MCF 10A (cell line): ENCODE data around the gene ZMIZ1. TPM values are rescaled to one million over a fixed set of nuclear protein-coding genes. Genes with fewer than 3 reads are reported as not detected.

Experiments
- BruUV-seq: library from RNA; stranded (reverse); fragments of 400-500 nt; replicated peaks from 2 replicates; lab custom pipeline; 2021; lab: Mats Ljungman, UMichigan
- CTCF ChIA-PET: fragments of 300-600 bp; sonication (Branson Sonifier 250); formaldehyde crosslinking; extraction: SDS; loops from one replicate; lab custom pipeline; 2021; ENCODE audit warnings: antibody characterized with exemption, inconsistent platforms; lab: Yijun Ruan, JAX
- POLR2A ChIA-PET: fragments of 300-600, 350-650 bp; sonication (Branson Sonifier 250); formaldehyde crosslinking; extraction: SDS; loops from one replicate; lab custom pipeline; 2020; ENCODE audit warnings: antibody characterized with exemption, inconsistent platforms; lab: Yijun Ruan, JAX
- DNase-seq: peaks from one replicate; pipeline ENCODE4 v3.0.0-alpha.2; 2018; ENCODE audit not compliant: unreplicated experiment
- H3K27ac Mint-ChIP-seq: one replicate; pipeline ENCODE4 v1.8.0; 2022; ENCODE audit warnings: mild to moderate bottlenecking, low read depth, mixed read lengths; ENCODE audit not compliant: unreplicated experiment
- H3K27me3 Mint-ChIP-seq: one replicate; pipeline ENCODE4 v1.8.0; 2022; ENCODE audit warnings: mixed read lengths; ENCODE audit not compliant: insufficient read depth, unreplicated experiment
- H3K36me3 Mint-ChIP-seq: one replicate; pipeline ENCODE4 v1.8.0; 2022; ENCODE audit warnings: mild to moderate bottlenecking, moderate library complexity, mixed read lengths; ENCODE audit not compliant: insufficient read depth, unreplicated experiment
- H3K4me1 Mint-ChIP-seq: one replicate; pipeline ENCODE4 v1.8.0; 2022; ENCODE audit warnings: mixed read lengths; ENCODE audit not compliant: insufficient read depth, unreplicated experiment
- H3K4me3 Mint-ChIP-seq: one replicate; pipeline ENCODE4 v1.8.0; 2022; ENCODE audit warnings: mild to moderate bottlenecking, moderate library complexity, mixed read lengths; ENCODE audit not compliant: unreplicated experiment
- H3K9me3 Mint-ChIP-seq: one replicate; pipeline ENCODE4 v1.8.0; 2022; ENCODE audit warnings: mixed read lengths; ENCODE audit not compliant: unreplicated experiment
- intact Hi-C: fragments of 100-400 bp; cut with micrococcal nuclease; formaldehyde crosslinking; loops from 2 replicates; pipeline ENCODE4 v1.14.1; 2022
- total RNA-seq: library from RNA; stranded (reverse); gene quantifications from 2 replicates; pipeline ENCODE4 v1.2.3, GENCODE V29; 2022
- TF ChIP-seq, protein P1 (sequence below): fragments of 200-600 bp; IDR thresholded peaks from one replicate; pipeline ENCODE4 v1.8.0; 2022; ENCODE audit warnings: antibody characterized with exemption, mild to moderate bottlenecking; ENCODE audit not compliant: unreplicated experiment

Gene ZMIZ1
- total RNA-seq, 1 experiment from 2014 or later = 15.5 TPM

DNA sequence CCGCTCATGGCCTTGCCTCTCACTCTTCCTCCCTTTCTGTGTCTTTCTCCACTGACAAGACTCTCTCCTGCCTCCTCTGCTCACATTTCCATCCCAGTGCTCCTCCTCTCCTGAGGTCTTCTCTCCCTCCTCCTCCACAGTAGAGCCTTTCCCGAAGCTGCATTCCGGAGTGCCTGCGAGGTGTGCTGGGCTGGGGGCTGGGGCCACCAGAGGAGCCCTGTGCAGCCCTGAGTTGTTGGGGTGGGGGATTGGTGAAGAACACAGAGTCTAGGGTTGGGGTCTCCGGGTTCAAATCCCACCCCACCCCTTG is 76.4 kb downstream of the ZMIZ1 start:
- H3K27me3 Mint-ChIP-seq = no peaks in the 10 kb centered on the region
- intact Hi-C loops = loop anchor here (5.0 kb wide), 1 partner anchor 33 kb away; no protein-coding TSS in a partner anchor
- CTCF ChIA-PET = interaction anchor here (1.2 kb wide), 1 partner anchor 50 kb away, joined by 6 read pairs; no protein-coding TSS in a partner anchor
- peaks cover 33% of the 10 kb centered on the region for H3K4me1 Mint-ChIP-seq
- POLR2A ChIA-PET = no interaction called here
- no peaks in the 10 kb centered on the region for H3K9me3 Mint-ChIP-seq
- no TSS peak for BruUV-seq
- H3K27ac Mint-ChIP-seq = no peak overlapping the region
- no peak overlapping the region for H3K4me3 Mint-ChIP-seq
- DNase-seq = no peak
- peaks cover 18% of the 10 kb centered on the region for H3K36me3 Mint-ChIP-seq
- TF ChIP-seq, protein P1, sequence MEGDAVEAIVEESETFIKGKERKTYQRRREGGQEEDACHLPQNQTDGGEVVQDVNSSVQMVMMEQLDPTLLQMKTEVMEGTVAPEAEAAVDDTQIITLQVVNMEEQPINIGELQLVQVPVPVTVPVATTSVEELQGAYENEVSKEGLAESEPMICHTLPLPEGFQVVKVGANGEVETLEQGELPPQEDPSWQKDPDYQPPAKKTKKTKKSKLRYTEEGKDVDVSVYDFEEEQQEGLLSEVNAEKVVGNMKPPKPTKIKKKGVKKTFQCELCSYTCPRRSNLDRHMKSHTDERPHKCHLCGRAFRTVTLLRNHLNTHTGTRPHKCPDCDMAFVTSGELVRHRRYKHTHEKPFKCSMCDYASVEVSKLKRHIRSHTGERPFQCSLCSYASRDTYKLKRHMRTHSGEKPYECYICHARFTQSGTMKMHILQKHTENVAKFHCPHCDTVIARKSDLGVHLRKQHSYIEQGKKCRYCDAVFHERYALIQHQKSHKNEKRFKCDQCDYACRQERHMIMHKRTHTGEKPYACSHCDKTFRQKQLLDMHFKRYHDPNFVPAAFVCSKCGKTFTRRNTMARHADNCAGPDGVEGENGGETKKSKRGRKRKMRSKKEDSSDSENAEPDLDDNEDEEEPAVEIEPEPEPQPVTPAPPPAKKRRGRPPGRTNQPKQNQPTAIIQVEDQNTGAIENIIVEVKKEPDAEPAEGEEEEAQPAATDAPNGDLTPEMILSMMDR = no peak

DNA sequence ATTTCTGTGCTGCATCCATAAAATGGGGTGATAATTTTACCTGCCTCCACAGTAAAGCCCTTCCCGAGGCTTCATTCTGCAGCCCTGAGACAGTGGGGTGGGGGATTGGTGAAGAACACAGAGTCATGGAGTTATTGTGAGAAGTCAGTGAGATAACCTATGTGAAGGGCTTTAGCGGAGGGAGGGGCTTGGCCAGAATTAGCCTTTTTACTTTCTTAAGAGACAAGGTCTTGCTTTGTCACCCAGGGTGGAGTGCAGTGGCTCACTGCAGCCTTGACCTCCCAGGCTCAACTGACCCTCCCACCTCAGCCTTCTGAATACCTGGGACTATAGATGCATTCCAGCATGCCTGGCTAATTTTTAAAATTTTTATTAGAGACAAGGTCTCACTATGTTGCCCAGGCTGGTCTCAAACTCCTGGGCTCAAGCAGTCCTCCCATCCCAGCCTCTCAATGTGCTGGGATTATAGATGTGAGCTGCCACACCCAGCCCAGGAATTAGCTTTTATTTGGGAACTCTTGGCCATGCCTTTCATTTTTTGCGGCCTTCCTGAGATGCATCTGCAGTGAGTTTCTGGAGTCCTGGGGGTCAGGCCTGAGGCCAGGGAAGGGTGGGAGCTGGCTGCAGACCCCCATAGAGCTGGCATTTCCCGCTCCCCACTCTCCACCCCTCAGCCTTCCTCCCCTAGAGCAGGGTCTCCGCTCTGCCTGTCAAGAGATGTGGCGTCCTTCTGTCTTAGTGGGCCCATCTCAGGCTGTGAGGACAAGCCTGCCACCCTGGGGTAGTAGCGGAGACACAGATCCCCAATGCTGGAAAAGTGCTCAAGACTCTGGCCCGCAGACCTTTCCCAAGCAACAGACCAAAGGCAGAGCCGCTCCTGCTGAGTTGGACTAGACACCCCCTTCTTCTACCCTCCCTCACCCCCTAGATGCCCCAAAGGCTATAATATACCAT is 77.0 kb downstream of the ZMIZ1 start:
- peaks cover 18% of the 10 kb centered on the region for H3K36me3 Mint-ChIP-seq
- peaks cover 38% of the 10 kb centered on the region for H3K4me1 Mint-ChIP-seq
- intact Hi-C loops = loop anchor here (5.0 kb wide), 1 partner anchor 33 kb away; no protein-coding TSS in a partner anchor
- H3K27me3 Mint-ChIP-seq = no peaks in the 10 kb centered on the region
- CTCF ChIA-PET = interaction anchor here (0.7 to 1.2 kb wide), 2 partner anchors 17 to 50 kb away, joined by 3 to 6 read pairs; no protein-coding TSS in a partner anchor
- H3K27ac Mint-ChIP-seq = no peak overlapping the region
- no TSS peak for BruUV-seq
- no peaks in the 10 kb centered on the region for H3K9me3 Mint-ChIP-seq
- no peak for DNase-seq
- TF ChIP-seq, protein P1 = no peak
- POLR2A ChIA-PET = no interaction called here
- H3K4me3 Mint-ChIP-seq = no peak overlapping the region

DNA sequence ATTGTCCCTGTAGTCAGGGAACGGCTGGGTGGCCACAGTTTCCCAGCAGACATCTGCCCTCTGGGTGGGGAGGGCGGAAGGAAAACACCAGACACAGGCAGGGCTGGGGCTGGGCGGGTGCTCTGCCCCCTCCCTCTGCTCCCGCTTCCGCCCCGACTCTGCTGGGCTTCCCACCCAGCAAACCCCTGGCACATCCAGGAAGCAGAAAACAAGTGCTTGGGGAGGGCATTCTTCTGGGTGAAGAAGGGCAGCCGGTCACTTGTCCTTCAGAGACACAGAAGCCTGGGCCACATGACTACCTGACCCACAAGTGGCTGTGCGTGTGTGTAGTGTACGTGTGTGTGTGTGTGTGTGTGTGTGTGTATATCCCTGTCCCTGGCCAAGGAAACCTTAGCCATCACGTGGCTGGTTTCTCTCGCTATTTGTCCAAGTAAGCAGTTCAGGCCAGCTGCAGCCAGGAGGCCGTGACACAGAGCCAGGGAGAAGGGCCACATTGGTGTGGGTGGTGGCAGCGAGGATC is 77.9 kb downstream of the ZMIZ1 start:
- H3K4me3 Mint-ChIP-seq = no peak overlapping the region
- H3K9me3 Mint-ChIP-seq = no peaks in the 10 kb centered on the region
- no peak for DNase-seq
- no peaks in the 10 kb centered on the region for H3K27me3 Mint-ChIP-seq
- H3K27ac Mint-ChIP-seq = no peak overlapping the region
- H3K36me3 Mint-ChIP-seq = peaks cover 18% of the 10 kb centered on the region
- peaks cover 45% of the 10 kb centered on the region for H3K4me1 Mint-ChIP-seq
- POLR2A ChIA-PET = no interaction called here
- no TSS peak for BruUV-seq
- TF ChIP-seq, protein P1 = no peak
- CTCF ChIA-PET = interaction anchor here (0.7 to 0.8 kb wide), 2 partner anchors 18 to 42 kb away, joined by 3 read pairs; no protein-coding TSS in a partner anchor
- intact Hi-C loops = loop anchor here (5.0 kb wide), 1 partner anchor 34 kb away; no protein-coding TSS in a partner anchor

DNA sequence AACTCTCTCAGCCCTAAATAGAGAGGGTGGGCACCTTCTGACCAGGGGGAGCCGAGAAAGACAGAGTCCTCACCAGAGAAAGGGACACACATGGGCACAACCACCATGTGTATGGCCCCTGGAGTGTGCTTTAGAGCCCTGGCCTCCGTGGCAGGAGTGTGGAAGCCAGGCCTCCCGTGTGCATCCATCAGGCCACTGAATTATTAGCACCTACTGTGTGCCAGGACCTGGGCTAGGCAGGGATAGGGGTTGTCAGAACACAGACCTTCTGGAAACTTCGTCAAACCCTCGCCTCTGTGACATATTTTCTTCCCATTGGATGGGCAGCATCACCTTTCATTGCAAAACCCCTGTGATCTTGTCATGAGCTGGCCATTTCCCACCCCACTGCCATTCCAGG is 78.5 kb downstream of the ZMIZ1 start:
- Mint-ChIP-seq H3K4me3 (no peak overlapping the region), H3K4me1 (peaks cover 46% of the 10 kb centered on the region), H3K27ac (no peak overlapping the region), H3K36me3 (peaks cover 22% of the 10 kb centered on the region), H3K9me3 (no peaks in the 10 kb centered on the region), H3K27me3 (no peaks in the 10 kb centered on the region)
- POLR2A ChIA-PET = no interaction called here
- no peak for DNase-seq
- CTCF ChIA-PET = interaction anchor here (0.8 kb wide), 1 partner anchor 43 kb away, joined by 3 read pairs; no protein-coding TSS in a partner anchor
- TF ChIP-seq, protein P1 = no peak
- intact Hi-C loops = loop anchor here (5.0 kb wide), 1 partner anchor 35 kb away; no protein-coding TSS in a partner anchor
- BruUV-seq = no TSS peak
